Upper lobe of left lung (tissue), 4 donors: ENCODE data around the gene HNRNPA3.

Experiments
- CTCF ChIP-seq, 6 experiments: fragments of 450-650 bp in 4 of 6; fragments of 200-600 bp in 2 of 6; sonication (generic) in 2 of 6; IDR thresholded peaks; one replicate each; pipeline ENCODE4 v1.5.1; 2016 to 2019; ENCODE audit warnings: antibody characterized with exemption in 6 of 6
- EP300 ChIP-seq, 4 donors: sonication (generic); formaldehyde crosslinking; IDR thresholded peaks; one replicate each; pipeline ENCODE4 v1.5.1; 2017; ENCODE audit warnings: antibody characterized with exemption in 4 of 4, control low read depth in 2 of 4
- POLR2A ChIP-seq, 4 donors: fragments of 450-650 bp; IDR thresholded peaks; one replicate each; pipeline ENCODE4 v1.5.1; 2016 to 2017; ENCODE audit warnings: antibody characterized with exemption in 4 of 4, mild to moderate bottlenecking in 2 of 4

- no peak for TF ChIP-seq CTCF (IDR thresholded peaks at IDR 0.05)
- no peak for TF ChIP-seq POLR2A (IDR thresholded peaks at IDR 0.05)
- no peak for TF ChIP-seq EP300 (IDR thresholded peaks at IDR 0.05)
These were observed 33.4 kb upstream of the HNRNPA3 start for GRCh38 chr2:177179227-177179626.
